ENCODE measurements around the gene CRIP2.

- TF ChIP-seq CTCF (IDR thresholded peaks at IDR 0.05; ENCODE audit: insufficient read depth, low read depth, low read length) (no peak), EZH2 (IDR thresholded peaks at IDR 0.05; ENCODE audit: insufficient read depth, low read length) (no peak)
These were observed 44.6 kb upstream of the CRIP2 start for GRCh38 chr14:105430042-105430441.
